ENCODE results near the gene IL10RB. TPM values are rescaled to one million over a fixed set of nuclear protein-coding genes. Genes with fewer than 3 reads are reported as not detected.
"Not testable (repeated sequence)": the region's sequence is repeated elsewhere in the genome, so short reads cannot be mapped to it uniquely, and the experiment has no call there.

IL10RB gene
- polyA plus RNA-seq, 1 donor, result 28.7 TPM

DNA sequence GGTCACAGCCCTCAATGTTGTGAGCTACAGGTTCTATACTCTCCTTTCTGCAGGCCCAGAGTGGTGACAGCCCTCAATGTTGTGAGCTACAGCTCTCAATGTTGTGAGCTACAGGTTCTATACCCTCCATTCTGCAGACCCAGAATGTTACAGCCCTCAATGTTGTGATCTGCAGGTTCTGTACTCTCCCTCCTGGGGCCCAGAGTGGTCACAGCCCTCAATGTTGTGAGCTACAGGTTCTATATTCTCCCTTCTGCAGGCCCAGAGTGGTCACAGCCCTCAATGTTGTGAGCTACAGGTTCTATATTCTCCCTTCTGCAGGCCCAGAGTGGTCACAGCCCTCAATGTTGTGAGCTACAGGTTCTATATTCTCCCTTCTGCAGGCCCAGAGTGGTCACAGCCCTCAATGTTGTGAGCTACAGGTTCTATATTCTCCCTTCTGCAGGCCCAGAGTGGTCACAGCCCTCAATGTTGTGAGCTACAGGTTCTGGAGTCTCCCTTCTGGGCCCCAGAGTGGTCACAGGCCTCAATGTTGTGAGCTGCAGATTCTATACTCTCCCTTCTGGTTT lies 26.5 kb upstream of the IL10RB start:
- not testable (repeated sequence) for DNase-seq

DNA sequence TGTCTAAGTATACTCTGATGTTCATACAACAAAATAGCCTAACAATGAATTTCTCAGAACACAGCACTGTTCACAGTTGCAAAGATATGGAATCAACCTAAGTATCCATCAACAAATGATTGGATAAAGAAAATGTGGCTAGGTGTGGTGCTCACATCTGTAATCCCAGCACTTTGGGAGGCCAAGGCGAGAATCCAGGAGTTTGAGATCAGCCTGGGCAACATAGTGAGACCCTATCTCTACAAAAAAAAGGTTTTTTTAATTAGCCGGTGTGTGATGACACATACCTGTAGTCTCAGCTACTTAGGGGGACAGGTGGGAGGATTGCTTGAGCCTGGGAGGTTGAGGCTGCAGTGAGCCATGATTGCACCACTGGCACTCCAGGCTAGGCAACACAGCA lies 25.8 kb upstream of the IL10RB start:
- no peak for DNase-seq

DNA sequence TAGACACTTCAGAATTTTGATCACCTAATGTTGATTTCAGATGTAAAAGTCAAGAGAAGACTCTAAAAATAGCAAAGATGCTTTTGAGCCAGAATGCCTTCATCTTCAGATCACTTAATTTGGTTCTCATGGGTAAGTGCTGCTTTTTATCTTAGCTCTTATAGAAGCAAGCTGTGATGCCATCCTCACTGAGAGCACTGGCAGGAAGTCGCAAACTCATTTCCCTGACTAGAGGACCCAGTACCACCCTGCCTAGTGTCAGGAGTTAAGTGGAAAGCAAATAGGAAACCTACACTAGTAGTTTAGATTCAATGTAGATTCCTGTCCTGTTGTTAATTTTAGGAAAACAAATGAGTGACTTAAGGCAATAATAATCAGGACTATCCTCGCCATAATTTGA lies 24.3 kb upstream of the IL10RB start:
- no peak for DNase-seq

DNA sequence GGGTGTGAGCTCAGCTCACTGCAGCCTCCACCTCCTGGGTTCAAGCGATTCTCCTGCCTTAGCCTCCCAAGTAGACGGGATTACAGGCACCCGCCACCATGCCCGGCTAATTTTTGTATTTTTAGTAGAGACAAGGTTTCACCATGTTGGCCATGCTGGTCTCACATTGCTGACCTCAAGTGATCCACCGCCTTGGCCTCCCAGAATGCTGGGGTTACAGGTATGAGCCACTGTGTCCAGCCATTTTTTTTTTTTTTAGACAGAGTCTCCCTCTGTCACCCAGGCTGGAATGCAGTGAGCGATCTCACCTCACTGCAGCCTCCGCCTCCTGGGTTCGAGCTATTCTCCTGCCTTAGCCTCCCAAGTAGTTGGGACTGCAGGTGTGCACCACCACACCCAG lies 23.3 kb upstream of the IL10RB start:
- not testable (repeated sequence) for DNase-seq

DNA sequence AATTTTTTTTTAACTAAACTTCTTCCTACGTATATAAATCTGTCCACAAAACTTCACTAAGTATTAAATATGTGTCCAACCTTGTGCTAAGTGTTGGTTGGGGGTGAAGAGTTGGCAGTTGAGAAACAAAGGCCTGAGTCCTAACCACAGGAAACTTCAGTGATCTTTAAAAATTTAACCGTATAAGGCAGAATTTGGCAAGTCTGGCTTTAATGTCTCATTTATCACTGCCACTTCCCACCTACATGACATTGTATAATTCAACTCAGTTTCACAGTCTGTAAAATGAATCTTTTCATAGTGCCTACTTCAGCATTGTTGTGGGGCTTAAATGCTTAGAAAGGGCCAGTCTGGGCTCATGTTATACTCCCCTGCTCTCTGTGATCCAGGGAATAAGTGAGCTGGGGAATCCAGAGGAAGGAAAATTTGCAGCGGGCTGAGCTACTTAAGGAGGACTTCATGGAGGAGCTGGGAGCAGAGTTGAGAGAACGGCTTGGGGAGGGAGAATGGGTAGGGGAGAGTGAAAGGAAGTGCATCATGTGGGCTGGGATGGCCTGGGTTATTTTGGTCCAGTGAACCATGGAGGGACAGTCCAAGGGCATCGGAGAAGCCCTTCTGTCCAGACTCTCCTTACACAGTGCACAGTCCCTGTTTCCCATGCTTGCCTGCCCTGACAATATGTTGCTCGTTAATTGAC lies 21.9 kb upstream of the IL10RB start:
- no peak for DNase-seq

DNA sequence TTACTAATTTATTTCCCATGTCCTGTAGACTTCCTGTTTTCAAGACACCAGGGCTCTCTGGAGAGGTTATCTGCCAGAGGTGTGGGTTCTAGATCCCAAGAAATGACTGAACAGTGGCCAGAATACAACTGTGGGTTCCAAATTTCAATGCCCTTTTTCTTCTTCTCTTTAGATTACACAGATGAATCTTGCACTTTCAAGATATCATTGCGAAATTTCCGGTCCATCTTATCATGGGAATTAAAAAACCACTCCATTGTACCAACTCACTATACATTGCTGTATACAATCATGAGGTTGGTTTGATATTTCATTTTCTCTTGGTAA lies 21.4 kb upstream of the IL10RB start:
- no peak for DNase-seq

DNA sequence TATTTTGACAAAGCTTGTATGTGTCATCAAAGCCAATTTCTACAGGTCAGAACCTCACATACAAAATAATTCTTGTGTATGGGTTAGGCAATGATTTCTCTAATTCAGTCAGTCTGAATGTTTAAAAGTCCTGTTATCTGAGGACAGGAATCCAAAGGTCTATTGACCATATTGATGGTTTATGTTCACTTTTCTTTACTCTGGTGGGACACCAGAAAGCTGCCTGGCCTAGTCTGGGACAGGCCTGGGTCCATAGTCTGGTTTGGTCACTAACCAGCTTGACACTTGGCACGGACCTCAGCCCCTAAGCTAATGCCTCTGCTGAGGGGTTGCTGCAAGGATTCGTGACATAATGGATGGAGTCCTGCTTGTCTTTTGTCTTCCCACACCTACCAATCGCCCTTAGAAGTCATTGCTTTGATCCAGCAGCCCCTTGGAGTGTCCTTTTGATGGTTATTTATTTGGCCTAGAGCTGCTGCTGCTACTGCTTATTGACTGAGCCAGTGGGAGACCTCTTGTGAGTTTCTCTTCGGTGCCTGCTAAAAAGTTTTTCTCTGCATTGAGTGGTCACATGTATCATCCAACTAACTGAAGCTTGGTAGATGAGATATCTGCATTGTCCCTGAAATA lies 20.8 kb upstream of the IL10RB start:
- DNase-seq, result no peak

DNA sequence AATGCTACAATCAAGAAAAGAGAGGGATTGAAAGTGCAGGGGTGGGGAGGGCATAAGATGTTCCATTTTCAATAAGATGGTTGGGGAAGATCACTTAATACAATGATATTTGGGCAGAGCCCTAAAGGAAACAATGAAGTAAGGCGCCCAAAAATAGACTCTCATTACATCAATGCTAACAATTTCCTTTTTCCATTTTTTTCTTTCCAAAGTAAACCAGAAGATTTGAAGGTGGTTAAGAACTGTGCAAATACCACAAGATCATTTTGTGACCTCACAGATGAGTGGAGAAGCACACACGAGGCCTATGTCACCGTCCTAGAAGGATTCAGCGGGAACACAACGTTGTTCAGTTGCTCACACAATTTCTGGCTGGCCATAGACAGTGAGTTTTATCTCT lies 19.7 kb upstream of the IL10RB start:
- DNase-seq, result no peak

DNA sequence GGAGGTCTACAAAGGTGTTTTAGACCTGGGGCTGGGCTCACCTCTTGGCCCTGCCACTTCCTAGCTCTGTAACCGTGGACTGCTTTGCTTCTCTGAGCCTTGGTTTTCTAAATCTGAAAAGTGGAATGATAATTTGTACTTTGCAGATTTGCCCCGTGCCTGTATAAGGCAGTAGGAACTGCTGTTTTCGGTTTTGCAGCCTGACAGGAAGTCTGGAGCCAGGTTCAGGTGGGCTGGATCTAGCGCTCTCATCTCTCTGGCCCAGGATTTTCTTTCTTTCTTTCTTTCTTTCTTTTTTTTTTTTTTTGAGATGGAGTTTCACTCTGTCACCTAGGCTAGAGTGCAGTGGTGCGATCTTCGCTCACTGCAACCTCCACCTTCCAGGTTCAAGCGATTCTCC lies 19.2 kb upstream of the IL10RB start:
- no peak for DNase-seq

DNA sequence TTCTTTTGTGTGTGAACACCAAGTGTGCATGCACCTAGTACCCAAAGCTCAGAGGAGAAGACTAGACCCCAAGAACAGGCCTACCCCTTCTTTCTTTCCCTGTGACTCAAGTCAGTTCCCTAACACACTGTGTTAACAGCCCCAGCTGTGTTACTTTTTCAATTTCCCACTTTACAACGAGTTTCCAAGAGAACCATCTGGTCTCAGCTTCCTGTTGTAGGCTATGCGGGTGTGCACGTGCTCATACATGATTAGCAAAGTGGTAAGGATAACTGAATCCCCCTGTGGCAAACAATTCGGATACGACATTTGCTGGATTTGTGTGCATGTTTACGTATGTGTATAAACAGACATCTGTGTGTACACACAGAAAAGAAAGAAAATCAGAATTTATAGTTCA lies 18.6 kb upstream of the IL10RB start:
- no peak for DNase-seq

DNA sequence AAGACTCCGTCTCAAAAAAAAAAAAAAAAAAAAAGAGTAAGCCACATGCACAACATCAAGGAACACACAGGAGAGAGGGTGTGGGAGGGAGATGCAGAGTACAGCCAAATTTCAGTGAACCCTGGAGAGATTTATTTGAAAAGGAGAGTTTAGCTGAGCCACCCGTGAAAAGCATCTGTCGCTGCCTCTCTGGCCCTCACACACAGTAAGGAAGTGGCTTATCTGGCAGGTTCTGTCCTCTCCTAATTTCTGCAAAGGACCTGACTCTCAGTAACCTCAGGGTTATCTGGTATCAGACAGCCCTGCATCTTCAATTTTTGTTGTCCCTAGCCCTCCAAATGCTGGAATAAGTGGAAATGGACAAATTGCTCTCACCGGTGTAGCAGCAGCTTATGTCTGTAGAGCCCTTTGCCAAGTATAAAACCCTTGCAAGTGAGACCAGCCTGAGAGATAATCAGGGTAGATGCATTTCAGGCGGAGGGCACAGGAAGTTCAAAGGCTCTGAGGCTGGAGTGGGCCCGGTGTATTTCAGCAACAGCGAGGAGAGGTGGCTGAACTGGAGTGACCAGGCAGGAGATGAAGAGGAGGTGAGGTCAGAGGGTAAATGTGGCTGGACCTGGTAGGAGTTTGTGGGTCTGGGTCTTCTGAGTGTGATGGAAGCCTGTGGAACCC lies 16.7 kb upstream of the IL10RB start:
- DNase-seq, result no peak

DNA sequence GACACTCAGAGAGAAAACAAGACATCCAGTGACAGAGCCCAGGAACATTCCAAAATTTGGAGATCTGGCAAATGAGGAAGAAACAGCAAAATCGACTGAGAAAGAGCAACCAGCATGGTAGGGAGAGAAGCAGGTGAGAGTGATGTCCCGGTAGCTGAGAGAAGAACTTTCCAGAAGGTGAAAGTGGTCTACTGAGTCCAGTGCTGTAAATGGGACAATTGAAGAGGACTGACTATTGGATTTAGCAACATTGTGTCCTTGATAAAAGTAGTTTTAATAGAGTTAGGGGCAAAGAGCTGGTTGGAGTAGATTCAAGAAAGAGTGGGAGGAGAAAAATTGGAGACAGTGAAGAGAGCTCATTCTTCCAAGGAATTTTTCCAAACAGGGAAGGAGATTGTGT lies 15.0 kb upstream of the IL10RB start:
- no peak for DNase-seq

DNA sequence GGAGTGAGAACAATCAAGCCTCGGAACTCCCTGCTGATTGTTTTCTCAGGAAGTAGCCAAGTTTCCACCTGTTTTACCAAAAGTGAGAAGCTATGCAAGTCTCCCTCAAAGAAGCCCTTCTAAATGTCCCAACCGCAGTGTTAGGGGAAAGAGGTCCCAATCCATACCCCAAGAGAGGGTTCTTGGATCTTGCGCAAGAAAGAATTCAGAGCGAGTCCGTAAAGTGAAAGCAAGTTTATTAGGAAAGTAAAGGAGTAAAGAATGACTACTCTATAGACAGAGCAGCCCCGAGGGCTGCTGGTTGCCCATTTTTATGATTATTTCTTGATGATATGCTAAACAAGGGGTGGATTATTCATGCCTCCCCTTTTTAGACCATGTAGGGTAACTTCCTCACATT lies 12.8 kb upstream of the IL10RB start:
- DNase-seq, result not testable (repeated sequence)

DNA sequence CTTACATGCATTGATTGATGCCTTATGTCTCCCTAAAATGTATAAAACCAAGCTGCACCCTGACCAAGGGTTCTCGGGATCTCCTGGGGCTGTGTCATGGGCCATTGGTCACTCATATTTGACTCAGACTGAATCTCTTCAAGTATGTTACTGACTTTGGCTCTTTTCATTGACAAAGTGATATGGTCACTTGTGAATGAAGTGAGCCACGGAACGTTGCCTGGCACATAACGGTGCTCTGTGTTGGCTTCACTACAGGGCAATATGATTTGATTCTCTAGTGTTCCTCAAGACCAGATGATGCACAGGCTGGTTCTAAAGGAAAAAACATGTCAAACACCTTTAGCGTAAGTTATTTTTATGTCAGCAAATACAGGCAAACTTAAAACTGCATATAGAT lies 11.4 kb upstream of the IL10RB start:
- DNase-seq, result no peak

DNA sequence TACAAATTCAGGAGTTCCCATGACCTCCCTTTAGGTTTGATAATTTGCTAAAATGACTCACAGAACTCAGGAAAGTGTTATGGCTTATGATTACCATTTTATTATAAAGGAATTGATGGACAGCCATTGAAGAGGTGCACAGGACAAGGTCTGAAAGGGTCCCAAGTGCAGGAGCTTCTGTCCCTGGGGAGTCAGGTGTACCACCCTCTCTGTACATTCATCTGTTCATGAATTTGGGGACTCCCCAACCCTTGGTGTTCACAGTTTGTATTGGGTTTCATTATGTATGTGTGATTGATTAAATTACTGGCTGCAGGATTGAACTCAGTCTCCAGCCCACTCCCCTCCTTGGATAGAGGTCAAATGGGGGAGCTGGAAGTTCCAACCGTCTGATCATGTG lies 10.8 kb upstream of the IL10RB start:
- DNase-seq, result no peak

DNA sequence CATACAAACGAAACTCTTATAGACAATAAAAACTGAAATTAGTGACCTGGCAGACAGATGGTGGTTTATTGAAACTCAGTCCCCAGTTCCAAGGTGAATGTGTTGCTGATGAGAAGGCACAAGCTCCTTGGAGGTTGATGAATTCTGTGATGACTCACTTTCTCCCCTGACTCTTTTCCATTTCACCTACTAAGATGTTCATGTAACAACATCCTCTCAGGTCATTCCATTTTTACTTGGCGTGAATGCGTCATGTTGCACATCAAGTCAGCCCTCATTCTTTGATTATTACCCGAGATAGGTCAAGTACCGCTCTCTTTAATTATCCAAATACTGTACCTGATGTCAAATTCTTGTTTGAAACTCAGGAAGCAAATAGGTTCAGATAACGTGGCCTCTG lies 10.1 kb upstream of the IL10RB start:
- no peak for DNase-seq

DNA sequence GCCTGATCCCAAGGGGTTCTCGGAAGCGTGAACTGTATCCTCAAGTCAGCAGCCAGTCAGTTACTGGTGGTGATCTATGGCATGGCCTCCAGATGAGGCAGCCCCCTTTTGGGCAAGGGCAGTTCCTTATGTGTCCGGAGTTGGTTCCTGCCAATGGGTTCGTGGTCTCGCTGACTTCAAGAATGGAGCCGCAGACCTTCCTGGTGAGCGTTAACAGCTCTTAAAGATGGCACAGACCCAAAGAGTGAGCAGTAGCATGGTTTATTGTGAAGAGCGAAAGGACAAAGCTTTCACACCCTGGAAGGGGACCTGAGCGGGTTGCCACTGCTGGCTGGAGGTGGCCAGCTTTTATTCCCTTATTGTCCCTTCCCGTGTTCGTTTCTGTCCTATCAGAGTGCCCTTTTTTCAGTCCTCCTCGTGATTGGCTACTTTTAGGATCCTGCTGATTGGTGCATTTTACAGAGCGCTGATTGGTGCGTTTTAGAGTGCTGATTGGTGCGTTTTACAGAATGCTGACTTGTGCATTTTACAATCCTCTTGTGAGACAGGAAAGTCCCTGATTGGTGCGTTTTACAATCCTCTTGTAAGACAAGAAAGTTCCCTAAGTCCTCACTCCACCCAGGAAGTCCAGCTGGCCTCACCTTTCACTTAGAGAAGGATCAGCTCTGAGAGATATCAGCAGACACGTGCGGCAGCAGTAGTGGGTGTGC lies 8.9 kb upstream of the IL10RB start:
- no peak for DNase-seq

DNA sequence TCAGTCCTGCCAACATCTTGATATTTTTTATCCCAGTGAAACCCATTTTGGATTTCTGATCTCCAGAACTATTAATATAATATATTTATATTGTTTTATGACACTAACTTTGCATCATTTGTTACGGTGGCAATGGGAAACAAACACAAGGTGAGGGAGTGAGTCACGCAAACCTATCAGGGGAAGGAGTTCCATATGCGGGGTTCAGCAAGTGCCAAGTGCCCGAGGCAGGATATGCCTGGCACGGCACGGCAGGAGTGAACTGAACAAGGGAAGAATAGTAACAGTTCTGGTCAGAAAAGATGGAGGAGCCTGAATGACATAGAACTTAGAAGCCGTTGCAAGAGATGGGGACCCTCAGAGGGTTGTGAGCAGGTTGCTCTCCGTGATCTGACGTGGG lies 7.7 kb upstream of the IL10RB start:
- DNase-seq, result no peak

DNA sequence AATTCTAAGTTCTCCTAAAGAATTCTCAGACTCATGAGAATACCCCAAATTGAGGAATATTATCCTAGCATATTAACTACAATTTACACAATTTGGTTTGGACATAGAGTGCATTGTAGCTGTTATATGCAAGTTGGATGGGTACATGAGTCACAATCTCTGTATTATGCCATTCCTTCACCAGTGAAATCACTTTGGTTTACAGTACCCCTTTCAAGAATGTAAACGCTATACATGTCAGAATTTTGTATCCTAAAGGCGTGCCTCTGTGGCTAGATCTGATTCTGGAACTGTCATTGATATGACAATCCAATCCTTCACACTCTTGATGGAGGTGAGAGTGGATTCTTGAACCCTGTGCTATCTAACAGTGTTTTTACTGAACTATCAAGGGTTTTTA lies 6.7 kb upstream of the IL10RB start:
- no peak for DNase-seq

DNA sequence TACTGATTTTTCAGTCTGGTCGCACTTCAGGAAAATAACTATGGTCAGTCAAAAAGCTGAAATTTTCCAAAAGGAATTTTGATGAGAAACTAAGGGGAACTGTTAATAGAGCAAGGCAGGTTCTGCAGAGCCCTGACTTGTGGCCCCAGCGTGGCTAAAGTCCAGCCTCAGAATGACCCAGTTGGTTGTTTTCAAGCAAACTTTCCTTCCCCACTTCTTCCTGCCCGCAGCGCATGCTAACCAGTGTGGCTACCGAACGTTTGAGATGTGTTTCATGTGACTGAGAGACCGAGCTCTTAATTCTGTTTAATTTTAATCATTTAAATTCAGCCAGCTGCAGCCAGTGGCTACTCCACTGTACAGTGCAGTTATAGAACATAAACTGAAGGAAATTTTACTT lies 6.2 kb upstream of the IL10RB start:
- no peak for DNase-seq

DNA sequence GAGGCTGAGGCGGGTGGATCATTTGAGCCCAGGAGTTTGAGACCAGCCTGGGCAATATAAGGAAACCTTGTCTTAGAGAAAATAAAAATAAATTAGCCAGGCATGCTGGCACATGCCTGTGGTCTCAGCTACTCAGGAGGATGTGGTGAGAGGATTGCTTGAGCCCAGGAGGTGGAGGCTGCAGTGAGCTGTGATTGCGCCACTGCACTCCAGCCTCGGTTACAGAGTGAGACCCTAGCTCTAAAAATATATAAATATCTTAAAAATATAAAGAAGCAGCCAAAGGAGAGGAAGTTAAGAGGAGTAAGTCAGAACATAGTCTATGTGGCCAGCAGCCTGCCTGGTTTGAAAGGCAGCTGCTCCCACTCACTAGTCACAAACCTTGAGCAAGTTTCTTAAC lies 4.5 kb upstream of the IL10RB start:
- DNase-seq, result no peak

DNA sequence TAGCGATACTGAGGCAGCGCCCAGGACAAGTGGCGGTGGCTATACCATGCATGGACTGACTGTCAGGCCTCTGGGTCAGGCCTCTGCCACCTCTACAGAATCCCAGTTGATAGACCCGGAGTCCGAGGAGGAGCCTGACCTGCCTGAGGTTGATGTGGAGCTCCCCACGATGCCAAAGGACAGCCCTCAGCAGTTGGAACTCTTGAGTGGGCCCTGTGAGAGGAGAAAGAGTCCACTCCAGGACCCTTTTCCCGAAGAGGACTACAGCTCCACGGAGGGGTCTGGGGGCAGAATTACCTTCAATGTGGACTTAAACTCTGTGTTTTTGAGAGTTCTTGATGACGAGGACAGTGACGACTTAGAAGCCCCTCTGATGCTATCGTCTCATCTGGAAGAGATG lies 3.2 kb upstream of the IL10RB start:
- no peak for DNase-seq

DNA sequence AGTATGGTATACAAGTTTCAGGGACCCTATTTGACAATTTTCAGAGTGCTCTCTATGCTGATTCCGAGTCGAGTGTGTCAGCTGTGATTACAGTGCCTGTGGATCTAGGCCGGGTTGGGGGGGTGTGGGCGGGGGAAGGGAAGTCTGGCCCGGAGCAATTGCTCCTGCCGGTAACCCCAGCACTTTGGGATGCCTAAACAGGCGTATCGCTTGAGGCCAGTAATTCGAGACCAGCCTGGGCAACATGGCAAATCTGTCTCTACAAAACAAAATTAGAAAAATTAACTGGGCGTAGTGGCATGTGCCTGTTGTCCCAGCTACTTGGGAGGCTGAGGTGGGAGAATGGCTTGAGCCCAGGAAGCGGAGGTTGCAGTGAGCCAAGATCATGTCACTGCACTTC lies 1.6 kb upstream of the IL10RB start:
- DNase-seq, result no peak

Data from left kidney (tissue), 2 donors.